Thymus (tissue), 11 donors: Measurements from ENCODE around the gene NCAN. TPM values are rescaled to one million over a fixed set of nuclear protein-coding genes. Genes with fewer than 3 reads are reported as not detected.

ENCODE experiments used
- DNase-seq, 9 donors: peaks; one replicate each; pipeline ENCODE4 v3.0.0-alpha.2; 2013; ENCODE audit warnings: low spot score in 9 of 9, low read depth in 6 of 9, missing footprints in 1 of 9
- H3K27ac ChIP-seq, 2 donors: one replicate each; pipeline ENCODE4 v1.5.1; 2013; ENCODE audit warnings: control low read depth in 1 of 2, low read depth in 1 of 2, low read length in 1 of 2, mild to moderate bottlenecking in 1 of 2, moderate library complexity in 1 of 2
- H3K27me3 ChIP-seq, 2 donors: one replicate each; pipeline ENCODE4 v1.5.1; 2013; ENCODE audit warnings: low read length in 1 of 2; ENCODE audit not compliant: control insufficient read depth in 2 of 2, insufficient read depth in 1 of 2
- H3K36me3 ChIP-seq, 2 donors: one replicate each; pipeline ENCODE4 v1.5.1; 2013; ENCODE audit warnings: low read length in 1 of 2, mild to moderate bottlenecking in 1 of 2, moderate library complexity in 1 of 2; ENCODE audit not compliant: control insufficient read depth in 2 of 2, insufficient read depth in 2 of 2
- H3K4me1 ChIP-seq, 2 donors: one replicate each; pipeline ENCODE4 v1.5.1; 2013; ENCODE audit warnings: low read length in 2 of 2; ENCODE audit not compliant: control insufficient read depth in 2 of 2, insufficient read depth in 2 of 2
- H3K4me3 ChIP-seq, 2 donors: one replicate each; pipeline ENCODE4 v1.5.1; 2013; ENCODE audit warnings: low read length in 2 of 2, control low read depth in 1 of 2, mild to moderate bottlenecking in 1 of 2
- H3K9me3 ChIP-seq, 2 donors: one replicate each; pipeline ENCODE4 v1.5.1; 2013; ENCODE audit warnings: low read length in 1 of 2, mild to moderate bottlenecking in 1 of 2; ENCODE audit not compliant: control insufficient read depth in 2 of 2, insufficient read depth in 1 of 2
- WGBS: extraction: QIAGEN DNeasy Blood & Tissue Kit; methylation state at CpG from one replicate; pipeline ENCODE4 v1.1.7; 2013; 5-methylcytosine and 5-hydroxymethylcytosine counted together
- polyA plus RNA-seq: library from polyadenylated mRNA; stranded (reverse); fragments of 200-250 nt; gene quantifications from one replicate; pipeline ENCODE4 v1.2.3, GENCODE V29; 2013
- total RNA-seq: library from RNA; stranded (reverse); fragments of 120-200 nt; gene quantifications from one replicate; pipeline ENCODE4 v1.2.4, GENCODE V29; 2013
- donor health status: healthy.

The NCAN gene
- total and polyA plus RNA-seq, 2 donors: 0.14 to 0.27 TPM

DNA sequence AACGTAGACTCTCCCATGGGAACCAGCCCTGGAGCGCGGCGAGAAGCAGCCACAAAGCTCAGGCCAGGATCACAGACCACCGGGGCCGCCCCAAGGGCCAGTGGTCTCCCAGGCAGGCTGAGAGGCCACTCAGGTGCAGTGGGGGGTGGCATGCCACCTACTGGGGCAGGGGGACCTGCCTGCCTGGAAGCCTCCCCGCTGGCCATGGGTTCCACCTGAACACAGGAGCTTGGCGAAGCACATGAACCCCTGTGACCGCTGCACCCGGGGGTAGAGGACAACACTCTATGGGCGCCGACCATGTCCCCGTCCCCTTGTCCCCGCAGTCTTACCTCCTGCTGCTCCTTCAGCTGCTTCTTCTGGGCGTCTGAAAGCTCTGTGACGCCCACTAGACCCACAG is 68.1 kb downstream of the NCAN start:
- WGBS: 99% methylated on average over 16 of the region's 16 CpGs
- Histone ChIP-seq H3K36me3 (peaks cover 74 to 94% of the 10 kb centered on the region in 2 donors), H3K27ac (no peak overlapping the region), H3K27me3 (peaks cover 0 to 3% of the 10 kb centered on the region in 2 donors), H3K4me1 (no peaks in the 10 kb centered on the region), H3K9me3 (no peaks in the 10 kb centered on the region), H3K4me3 (no peak overlapping the region)
- DNase-seq: no peak

DNA sequence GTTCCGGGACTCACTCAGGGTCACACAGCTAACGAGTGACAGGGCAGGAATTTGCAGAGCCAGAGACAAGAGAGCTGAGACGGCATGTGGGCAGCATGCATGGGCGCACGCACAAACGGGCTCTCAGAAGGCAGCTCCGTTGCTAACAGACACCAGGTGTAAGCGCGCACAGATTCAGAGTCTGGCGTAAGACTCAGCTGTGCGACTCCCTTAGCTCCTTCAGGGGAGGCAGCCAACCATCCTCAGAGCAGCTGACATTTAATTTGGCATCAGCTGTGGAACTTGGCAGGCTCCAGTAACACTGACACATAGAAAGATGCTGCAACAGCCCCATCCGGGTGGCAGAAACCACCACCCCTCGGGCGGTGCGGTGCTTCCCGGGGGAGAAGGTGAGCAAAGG is 68.8 kb downstream of the NCAN start:
- no peak overlapping the region for H3K27ac ChIP-seq
- no peak overlapping the region for H3K4me3 ChIP-seq
- H3K27me3 ChIP-seq: no peaks in the 10 kb centered on the region
- no peaks in the 10 kb centered on the region for H3K4me1 ChIP-seq
- WGBS: 96% methylated on average over 16 of the region's 16 CpGs
- H3K36me3 ChIP-seq: peaks cover 75 to 95% of the 10 kb centered on the region in 2 donors
- H3K9me3 ChIP-seq: no peaks in the 10 kb centered on the region
- no peak for DNase-seq

DNA sequence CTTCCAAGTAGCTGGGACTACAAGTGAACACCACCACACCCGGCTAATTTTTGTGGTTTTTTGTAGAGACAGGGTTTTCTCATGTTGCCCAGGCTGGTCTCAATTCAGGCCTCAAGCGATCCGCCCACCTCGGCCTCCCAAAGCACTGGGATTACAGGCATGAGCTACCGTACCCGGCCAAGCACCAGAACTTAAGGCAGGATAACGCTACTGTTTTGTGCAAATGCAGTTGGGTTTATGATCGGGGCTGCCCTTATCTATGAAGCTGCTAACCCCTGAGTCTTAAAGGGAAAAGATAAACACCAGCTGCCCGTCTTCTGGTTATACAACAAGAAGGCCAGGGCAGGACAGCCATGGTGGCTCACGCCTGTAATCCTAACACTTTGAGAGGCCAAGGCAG is 73.9 kb downstream of the NCAN start:
- Histone ChIP-seq H3K27ac (no peak overlapping the region), H3K9me3 (no peaks in the 10 kb centered on the region), H3K36me3 (peaks cover 65 to 88% of the 10 kb centered on the region in 2 donors), H3K27me3 (no peaks in the 10 kb centered on the region), H3K4me3 (no peak overlapping the region), H3K4me1 (no peaks in the 10 kb centered on the region)
- DNase-seq: no peak
- WGBS: 98% methylated on average over 10 of the region's 10 CpGs

DNA sequence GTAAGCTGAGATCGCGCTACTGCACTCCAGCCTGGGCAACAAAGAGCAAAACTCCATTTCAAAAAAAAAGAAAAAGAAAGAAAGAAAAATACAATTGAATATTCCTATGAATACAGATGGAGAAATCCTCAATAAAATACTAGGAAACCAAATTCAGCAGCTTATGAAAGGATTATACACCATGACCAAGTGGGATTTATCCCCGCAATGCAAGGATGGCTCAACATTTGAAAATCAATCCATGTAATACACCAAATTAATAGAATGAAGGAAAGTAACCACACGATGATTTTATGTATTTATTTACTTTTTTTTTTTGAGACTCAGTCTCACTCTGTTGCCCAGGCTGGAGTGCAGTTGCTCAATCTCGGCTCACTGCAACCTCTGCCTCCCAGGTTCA is 80.8 kb downstream of the NCAN start:
- DNase-seq: no peak
- H3K9me3 ChIP-seq: peaks cover 0 to 5% of the 10 kb centered on the region in 2 donors
- H3K4me3 ChIP-seq: no peak overlapping the region
- H3K27ac ChIP-seq: no peak overlapping the region
- peaks cover 55 to 74% of the 10 kb centered on the region in 2 donors for H3K36me3 ChIP-seq
- H3K27me3 ChIP-seq: no peaks in the 10 kb centered on the region
- no peaks in the 10 kb centered on the region for H3K4me1 ChIP-seq
- 98% methylated on average over 5 of the region's 5 CpGs for WGBS

DNA sequence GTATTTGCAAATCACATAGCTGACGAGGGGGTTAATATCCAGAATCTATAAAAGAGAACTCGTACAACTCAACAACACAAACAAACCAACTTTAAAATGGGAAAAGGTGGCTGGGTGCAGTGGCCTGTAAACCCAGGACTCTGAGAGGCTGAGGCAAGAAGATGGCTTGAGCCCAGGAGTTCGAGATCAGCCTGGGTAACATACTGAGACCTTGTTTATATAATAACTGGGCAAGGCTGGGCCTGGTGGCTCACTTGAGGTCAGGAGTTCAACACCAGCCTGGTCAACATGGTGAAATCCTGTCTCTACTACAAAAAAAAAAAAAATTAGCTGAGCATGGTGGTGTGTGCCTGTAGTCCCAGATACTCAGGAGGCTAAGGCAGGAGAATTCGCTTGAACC is 83.2 kb downstream of the NCAN start:
- H3K27me3 ChIP-seq: no peaks in the 10 kb centered on the region
- no peak for DNase-seq
- H3K4me1 ChIP-seq: no peaks in the 10 kb centered on the region
- H3K36me3 ChIP-seq: peaks cover 44 to 53% of the 10 kb centered on the region in 2 donors
- no peak overlapping the region for H3K27ac ChIP-seq
- WGBS: 96% methylated on average over 4 of the region's 4 CpGs
- peaks cover 0 to 5% of the 10 kb centered on the region in 2 donors for H3K9me3 ChIP-seq
- H3K4me3 ChIP-seq: no peak overlapping the region

DNA sequence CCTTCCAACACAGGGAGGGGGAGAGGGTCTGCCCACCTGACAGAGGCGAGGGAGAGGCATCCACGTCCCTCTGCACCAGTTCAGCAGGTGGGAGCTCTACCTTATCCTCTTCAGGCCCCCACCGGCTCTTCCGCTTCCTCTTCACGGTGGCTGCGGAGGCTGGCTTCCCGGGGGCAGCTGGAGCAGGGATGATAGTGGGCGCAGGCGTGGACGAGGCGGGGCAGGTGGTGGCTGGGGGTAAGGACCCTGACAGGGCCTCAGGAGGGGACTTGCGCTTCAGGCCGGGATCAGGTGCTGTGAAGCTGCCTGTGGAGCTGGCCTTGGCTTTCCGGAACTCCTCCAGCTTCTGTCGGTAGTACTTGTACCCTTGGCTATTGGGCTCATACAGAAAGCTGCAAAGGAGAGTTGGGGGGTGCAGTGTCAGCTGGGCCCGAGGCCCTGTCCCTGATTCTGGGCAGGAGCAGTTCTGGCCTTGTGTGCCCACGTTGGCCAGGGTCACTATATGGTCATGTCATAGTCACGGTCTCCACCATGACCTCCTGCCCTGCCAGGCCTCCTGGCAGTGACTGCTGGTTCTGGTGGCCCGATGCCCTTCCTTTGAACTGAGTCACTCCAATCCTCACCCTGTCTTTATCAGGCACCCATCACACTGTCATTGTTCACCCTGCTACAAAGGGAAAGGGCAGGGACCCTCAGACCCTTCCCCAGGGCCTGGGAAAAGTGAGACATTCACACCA is 85.4 kb downstream of the NCAN start:
- peaks cover 0 to 5% of the 10 kb centered on the region in 2 donors for H3K9me3 ChIP-seq
- no peaks in the 10 kb centered on the region for H3K4me1 ChIP-seq
- DNase-seq: no peak
- H3K27ac ChIP-seq: no peak overlapping the region
- peaks cover 61 to 67% of the 10 kb centered on the region in 2 donors for H3K36me3 ChIP-seq
- H3K27me3 ChIP-seq: no peaks in the 10 kb centered on the region
- 98% methylated on average over 19 of the region's 19 CpGs for WGBS
- no peak overlapping the region for H3K4me3 ChIP-seq

DNA sequence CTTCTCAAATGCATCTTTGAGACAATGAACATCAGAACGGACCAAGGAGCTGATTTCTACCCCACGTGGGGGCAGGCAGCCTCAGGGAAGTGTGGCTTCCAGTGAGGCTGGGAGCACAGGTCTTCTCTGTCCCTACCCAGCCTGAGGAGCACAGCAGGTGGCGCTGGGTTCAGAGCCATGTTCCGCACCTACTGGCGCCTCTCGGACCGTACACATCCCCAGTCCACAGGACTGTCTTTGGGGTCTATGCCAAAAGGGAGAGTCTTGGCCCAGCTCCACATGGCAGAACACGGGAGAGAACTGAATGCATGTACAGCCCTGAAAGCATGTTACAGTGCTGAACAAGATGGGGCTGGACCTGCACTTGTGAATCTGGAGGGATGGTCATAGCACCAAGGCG is 86.0 kb downstream of the NCAN start:
- 93% methylated on average over 9 of the region's 9 CpGs for WGBS
- no peak overlapping the region for H3K4me3 ChIP-seq
- no peak for DNase-seq
- H3K27me3 ChIP-seq: no peaks in the 10 kb centered on the region
- peaks cover 62 to 71% of the 10 kb centered on the region in 2 donors for H3K36me3 ChIP-seq
- H3K4me1 ChIP-seq: no peaks in the 10 kb centered on the region
- no peaks in the 10 kb centered on the region for H3K9me3 ChIP-seq
- H3K27ac ChIP-seq: no peak overlapping the region

DNA sequence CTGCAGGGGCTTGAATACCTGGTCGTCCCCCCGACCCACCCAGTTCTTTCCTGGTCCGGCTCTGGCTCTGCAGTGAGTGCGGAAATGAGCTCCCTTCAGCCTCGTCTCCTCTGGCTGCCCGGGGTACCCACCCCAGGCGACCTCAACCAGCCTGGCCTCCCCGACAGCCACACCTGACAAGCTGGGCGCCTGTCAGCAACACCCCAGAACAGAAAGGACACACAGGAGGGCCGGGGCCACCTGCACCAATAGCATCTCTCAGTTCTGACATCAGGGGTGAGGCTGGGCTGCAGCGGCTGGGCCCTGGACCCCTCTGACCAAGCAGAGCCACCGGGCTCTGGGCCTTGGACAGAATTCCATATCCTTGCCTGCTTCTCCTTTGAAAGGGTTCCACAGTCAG is 88.9 kb downstream of the NCAN start:
- no peak for DNase-seq
- Histone ChIP-seq H3K4me3 (no peak overlapping the region), H3K27ac (no peak overlapping the region), H3K36me3 (peaks cover 70 to 77% of the 10 kb centered on the region in 2 donors), H3K9me3 (no peaks in the 10 kb centered on the region), H3K27me3 (no peaks in the 10 kb centered on the region), H3K4me1 (no peaks in the 10 kb centered on the region)
- over 99% methylated on average over 12 of the region's 12 CpGs for whole genome bisulfite sequencing
